ENCODE data around the gene CAP2. TPM values are rescaled to one million over a fixed set of nuclear protein-coding genes. Genes with fewer than 3 reads are reported as not detected.

The CAP2 gene
- total RNA-seq, 1 experiment from 2014 or later: not detected

DNA sequence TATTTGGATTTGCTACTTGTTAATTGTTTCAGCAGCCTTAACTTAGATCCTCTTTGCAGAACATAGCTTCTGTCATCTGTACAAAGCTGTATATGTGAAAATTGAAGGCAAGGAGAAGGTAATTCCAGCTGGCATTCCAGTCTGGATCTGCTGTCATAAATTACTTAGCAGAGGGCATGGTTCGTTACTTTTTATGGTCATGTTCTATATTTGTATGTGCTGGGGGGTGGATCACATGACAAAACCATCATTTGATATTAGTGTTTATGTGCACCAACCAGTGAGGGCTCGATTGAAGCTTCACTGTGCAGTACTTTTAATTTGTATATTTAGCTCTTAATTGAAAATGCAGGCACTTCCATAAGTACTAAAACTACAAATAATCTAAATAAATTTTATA is 80.2 kb downstream of the CAP2 start:
- no peaks in the 10 kb centered on the region for H3K9me3 ChIP-seq (ENCODE audit: low read length)
- no peak overlapping the region for H3K4me3 ChIP-seq (ENCODE audit: low read length)
- no peak overlapping the region for H2AFZ ChIP-seq (ENCODE audit: low read length)
- DNase-seq: no peak
- no peak overlapping the region for H3K4me2 ChIP-seq (ENCODE audit: low read depth, low read length, poor library complexity, severe bottlenecking)
- no peaks in the 10 kb centered on the region for H3K4me1 ChIP-seq (ENCODE audit: low read length)
- H3K9me2 ChIP-seq (replicated peaks; ENCODE audit: insufficient read depth, low read length): no peaks in the 10 kb centered on the region
- H3K9ac ChIP-seq (ENCODE audit: low read length): no peak overlapping the region
- no peaks in the 10 kb centered on the region for H3K27me3 ChIP-seq (ENCODE audit: low read length)
- H3K79me2 ChIP-seq (ENCODE audit: low read length): no peaks in the 10 kb centered on the region
- no peaks in the 10 kb centered on the region for H4K20me1 ChIP-seq (ENCODE audit: insufficient read depth, low read depth, low read length)
- no peaks in the 10 kb centered on the region for H3K36me3 ChIP-seq (ENCODE audit: insufficient read depth, low read length)
- H3K27ac ChIP-seq (ENCODE audit: low read length): no peak overlapping the region

GRCh38 chr6:17474289-17474688 is 80.9 kb downstream of the CAP2 start:
- H3K4me1 ChIP-seq (ENCODE audit: low read length): no peaks in the 10 kb centered on the region
- H3K9me2 ChIP-seq (replicated peaks; ENCODE audit: insufficient read depth, low read length): no peaks in the 10 kb centered on the region
- no peaks in the 10 kb centered on the region for H3K79me2 ChIP-seq (ENCODE audit: low read length)
- no peak overlapping the region for H2AFZ ChIP-seq (ENCODE audit: low read length)
- no peak overlapping the region for H3K27ac ChIP-seq (ENCODE audit: low read length)
- no peak overlapping the region for H3K4me3 ChIP-seq (ENCODE audit: low read length)
- H3K27me3 ChIP-seq (ENCODE audit: low read length): no peaks in the 10 kb centered on the region
- H3K4me2 ChIP-seq (ENCODE audit: low read depth, low read length, poor library complexity, severe bottlenecking): no peak overlapping the region
- H3K9ac ChIP-seq (ENCODE audit: low read length): no peak overlapping the region
- H3K36me3 ChIP-seq (ENCODE audit: insufficient read depth, low read length): no peaks in the 10 kb centered on the region
- no peaks in the 10 kb centered on the region for H4K20me1 ChIP-seq (ENCODE audit: insufficient read depth, low read depth, low read length)
- no peak for DNase-seq
- H3K9me3 ChIP-seq (ENCODE audit: low read length): no peaks in the 10 kb centered on the region

DNA sequence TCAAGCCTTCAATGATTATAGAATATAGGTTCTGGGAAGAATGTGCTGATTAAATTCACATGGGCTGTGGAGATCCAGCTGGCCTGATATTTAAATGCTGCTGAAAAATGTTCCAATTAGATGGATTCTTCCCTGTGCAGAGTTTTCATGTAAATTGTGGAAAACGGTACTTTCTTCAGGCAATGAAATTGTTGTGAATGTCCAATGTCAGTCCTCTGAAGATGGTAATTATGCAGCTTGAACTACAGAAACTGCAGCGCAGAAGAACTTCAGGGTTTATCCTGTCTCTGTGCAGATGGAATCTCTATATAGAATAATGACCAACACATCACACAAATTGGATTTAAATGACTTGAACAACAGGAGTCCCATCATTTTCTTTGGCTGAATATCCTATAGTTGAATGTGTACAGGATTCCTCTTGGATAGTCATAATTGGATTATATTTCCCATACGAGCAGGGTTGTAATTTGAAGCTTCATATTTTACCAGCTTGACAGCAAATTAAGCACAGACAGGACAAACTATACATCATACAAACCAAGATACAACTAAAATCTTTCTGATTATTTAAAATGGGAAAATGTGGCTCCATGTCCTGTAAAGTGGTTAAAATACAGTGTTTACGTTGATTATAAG is 82.3 kb downstream of the CAP2 start:
- Histone ChIP-seq H3K4me1 (ENCODE audit: low read length) (no peaks in the 10 kb centered on the region), H3K79me2 (ENCODE audit: low read length) (no peaks in the 10 kb centered on the region), H3K27me3 (ENCODE audit: low read length) (no peaks in the 10 kb centered on the region), H3K36me3 (ENCODE audit: insufficient read depth, low read length) (no peaks in the 10 kb centered on the region), H3K27ac (ENCODE audit: low read length) (no peak overlapping the region), H2AFZ (ENCODE audit: low read length) (no peak overlapping the region), H3K4me2 (ENCODE audit: low read depth, low read length, poor library complexity, severe bottlenecking) (no peak overlapping the region), H3K9me3 (ENCODE audit: low read length) (no peaks in the 10 kb centered on the region), H3K4me3 (ENCODE audit: low read length) (no peak overlapping the region), H3K9ac (ENCODE audit: low read length) (no peak overlapping the region), H4K20me1 (ENCODE audit: insufficient read depth, low read depth, low read length) (no peaks in the 10 kb centered on the region), H3K9me2 (replicated peaks; ENCODE audit: insufficient read depth, low read length) (no peaks in the 10 kb centered on the region)
- no peak for DNase-seq

GRCh38 chr6:17476511-17476910 is 83.1 kb downstream of the CAP2 start:
- no peak for DNase-seq
- Histone ChIP-seq H3K4me1 (ENCODE audit: low read length) (no peaks in the 10 kb centered on the region), H3K4me3 (ENCODE audit: low read length) (no peak overlapping the region), H2AFZ (ENCODE audit: low read length) (no peak overlapping the region), H3K36me3 (ENCODE audit: insufficient read depth, low read length) (no peaks in the 10 kb centered on the region), H3K79me2 (ENCODE audit: low read length) (no peaks in the 10 kb centered on the region), H3K27me3 (ENCODE audit: low read length) (no peaks in the 10 kb centered on the region), H4K20me1 (ENCODE audit: insufficient read depth, low read depth, low read length) (no peaks in the 10 kb centered on the region), H3K9me2 (replicated peaks; ENCODE audit: insufficient read depth, low read length) (no peaks in the 10 kb centered on the region), H3K9me3 (ENCODE audit: low read length) (no peaks in the 10 kb centered on the region), H3K4me2 (ENCODE audit: low read depth, low read length, poor library complexity, severe bottlenecking) (no peak overlapping the region), H3K27ac (ENCODE audit: low read length) (no peak overlapping the region), H3K9ac (ENCODE audit: low read length) (no peak overlapping the region)

GRCh38 chr6:17477356-17477755 is 84.0 kb downstream of the CAP2 start:
- no peak for DNase-seq
- Histone ChIP-seq H3K36me3 (ENCODE audit: insufficient read depth, low read length) (no peaks in the 10 kb centered on the region), H3K4me1 (ENCODE audit: low read length) (no peaks in the 10 kb centered on the region), H3K9me3 (ENCODE audit: low read length) (no peaks in the 10 kb centered on the region), H3K79me2 (ENCODE audit: low read length) (no peaks in the 10 kb centered on the region), H3K9me2 (replicated peaks; ENCODE audit: insufficient read depth, low read length) (no peaks in the 10 kb centered on the region), H3K4me3 (ENCODE audit: low read length) (no peak overlapping the region), H4K20me1 (ENCODE audit: insufficient read depth, low read depth, low read length) (no peaks in the 10 kb centered on the region), H3K9ac (ENCODE audit: low read length) (no peak overlapping the region), H3K27ac (ENCODE audit: low read length) (no peak overlapping the region), H3K27me3 (ENCODE audit: low read length) (no peaks in the 10 kb centered on the region), H2AFZ (ENCODE audit: low read length) (no peak overlapping the region), H3K4me2 (ENCODE audit: low read depth, low read length, poor library complexity, severe bottlenecking) (no peak overlapping the region)

GRCh38 chr6:17478223-17478907 is 85.0 kb downstream of the CAP2 start:
- Histone ChIP-seq H4K20me1 (ENCODE audit: insufficient read depth, low read depth, low read length) (no peaks in the 10 kb centered on the region), H3K9me2 (replicated peaks; ENCODE audit: insufficient read depth, low read length) (no peaks in the 10 kb centered on the region), H3K9me3 (ENCODE audit: low read length) (no peaks in the 10 kb centered on the region), H2AFZ (ENCODE audit: low read length) (no peak overlapping the region), H3K36me3 (ENCODE audit: insufficient read depth, low read length) (no peaks in the 10 kb centered on the region), H3K4me2 (ENCODE audit: low read depth, low read length, poor library complexity, severe bottlenecking) (no peak overlapping the region), H3K4me3 (ENCODE audit: low read length) (no peak overlapping the region), H3K27ac (ENCODE audit: low read length) (no peak overlapping the region), H3K9ac (ENCODE audit: low read length) (no peak overlapping the region), H3K79me2 (ENCODE audit: low read length) (no peaks in the 10 kb centered on the region), H3K27me3 (ENCODE audit: low read length) (no peaks in the 10 kb centered on the region), H3K4me1 (ENCODE audit: low read length) (no peaks in the 10 kb centered on the region)
- DNase-seq: no peak

DNA sequence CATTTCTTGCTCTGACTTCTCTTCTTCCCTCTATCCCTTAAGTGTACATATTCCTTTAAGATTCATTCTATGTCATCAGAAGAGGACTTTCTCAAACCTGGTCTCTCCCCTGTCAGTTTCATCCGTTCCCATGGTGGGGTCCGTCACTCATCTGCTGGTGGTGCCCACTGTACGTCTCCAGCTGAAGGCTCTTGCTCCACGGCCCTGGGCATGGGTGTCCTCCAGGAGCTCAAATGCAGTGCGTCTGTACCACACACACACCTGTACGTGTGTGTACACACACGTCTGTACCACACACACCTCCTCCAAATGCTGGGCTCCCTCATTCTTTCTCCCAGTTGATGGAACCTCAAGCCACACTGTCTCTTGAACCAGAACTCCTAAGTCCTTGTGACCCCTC is 85.6 kb downstream of the CAP2 start:
- Histone ChIP-seq H3K27me3 (ENCODE audit: low read length) (no peaks in the 10 kb centered on the region), H3K9me3 (ENCODE audit: low read length) (no peaks in the 10 kb centered on the region), H3K4me1 (ENCODE audit: low read length) (no peaks in the 10 kb centered on the region), H3K4me2 (ENCODE audit: low read depth, low read length, poor library complexity, severe bottlenecking) (no peak overlapping the region), H3K27ac (ENCODE audit: low read length) (no peak overlapping the region), H3K4me3 (ENCODE audit: low read length) (no peak overlapping the region), H2AFZ (ENCODE audit: low read length) (no peak overlapping the region), H3K9me2 (replicated peaks; ENCODE audit: insufficient read depth, low read length) (no peaks in the 10 kb centered on the region), H3K79me2 (ENCODE audit: low read length) (no peaks in the 10 kb centered on the region), H3K36me3 (ENCODE audit: insufficient read depth, low read length) (no peaks in the 10 kb centered on the region), H4K20me1 (ENCODE audit: insufficient read depth, low read depth, low read length) (no peaks in the 10 kb centered on the region), H3K9ac (ENCODE audit: low read length) (no peak overlapping the region)
- DNase-seq: no peak

DNA sequence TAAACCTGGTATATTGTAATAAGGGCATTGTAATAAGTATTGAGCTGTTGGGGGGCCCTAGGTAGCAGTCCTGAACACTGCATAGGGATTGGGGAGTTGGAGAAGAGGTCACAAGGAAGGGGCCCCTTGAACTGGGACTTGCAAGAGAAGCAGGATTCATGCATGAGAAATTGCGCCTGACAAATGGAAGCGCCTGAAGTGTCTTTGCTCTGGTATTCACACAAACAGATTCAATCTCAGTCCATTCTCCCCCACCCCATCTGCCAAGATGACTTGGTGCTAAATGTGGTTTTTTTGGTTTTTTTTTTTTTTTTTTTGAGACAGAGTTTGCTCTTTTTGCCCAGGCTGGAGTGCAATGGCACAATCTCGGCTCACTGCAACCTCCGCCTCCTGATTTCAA is 87.1 kb downstream of the CAP2 start:
- H3K9me3 ChIP-seq (ENCODE audit: low read length): no peaks in the 10 kb centered on the region
- no peaks in the 10 kb centered on the region for H4K20me1 ChIP-seq (ENCODE audit: insufficient read depth, low read depth, low read length)
- no peaks in the 10 kb centered on the region for H3K4me1 ChIP-seq (ENCODE audit: low read length)
- H3K27ac ChIP-seq (ENCODE audit: low read length): no peak overlapping the region
- H3K79me2 ChIP-seq (ENCODE audit: low read length): no peaks in the 10 kb centered on the region
- H3K9me2 ChIP-seq (replicated peaks; ENCODE audit: insufficient read depth, low read length): no peaks in the 10 kb centered on the region
- H2AFZ ChIP-seq (ENCODE audit: low read length): no peak overlapping the region
- no peaks in the 10 kb centered on the region for H3K27me3 ChIP-seq (ENCODE audit: low read length)
- H3K4me2 ChIP-seq (ENCODE audit: low read depth, low read length, poor library complexity, severe bottlenecking): no peak overlapping the region
- H3K4me3 ChIP-seq (ENCODE audit: low read length): no peak overlapping the region
- no peaks in the 10 kb centered on the region for H3K36me3 ChIP-seq (ENCODE audit: insufficient read depth, low read length)
- DNase-seq: no peak
- no peak overlapping the region for H3K9ac ChIP-seq (ENCODE audit: low read length)
